ENCODE data around the gene RPS19.
"Not testable (repeated sequence)": the region's sequence is repeated elsewhere in the genome, so short reads cannot be mapped to it uniquely, and the experiment has no call there.

RPS19 gene

DNA sequence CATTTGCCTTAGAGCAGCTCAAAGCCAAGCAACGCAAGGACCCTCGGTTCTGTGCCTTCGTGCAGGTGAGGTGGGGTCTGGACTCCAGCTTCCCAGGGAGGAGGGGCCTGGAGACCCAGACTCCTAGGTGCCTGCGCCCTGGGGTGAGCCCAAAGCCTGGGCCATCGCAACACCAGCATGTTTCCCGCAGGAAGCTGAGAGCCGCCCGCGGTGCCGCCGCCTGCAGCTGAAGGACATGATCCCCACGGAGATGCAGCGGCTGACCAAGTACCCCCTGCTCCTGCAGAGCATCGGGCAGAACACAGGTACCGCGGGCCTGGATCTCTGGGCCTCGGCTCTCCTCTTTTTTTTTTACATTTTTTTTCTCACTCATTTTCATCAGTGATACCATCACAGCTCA is 42.5 kb downstream of the RPS19 start:
- no peak for DNase-seq

DNA sequence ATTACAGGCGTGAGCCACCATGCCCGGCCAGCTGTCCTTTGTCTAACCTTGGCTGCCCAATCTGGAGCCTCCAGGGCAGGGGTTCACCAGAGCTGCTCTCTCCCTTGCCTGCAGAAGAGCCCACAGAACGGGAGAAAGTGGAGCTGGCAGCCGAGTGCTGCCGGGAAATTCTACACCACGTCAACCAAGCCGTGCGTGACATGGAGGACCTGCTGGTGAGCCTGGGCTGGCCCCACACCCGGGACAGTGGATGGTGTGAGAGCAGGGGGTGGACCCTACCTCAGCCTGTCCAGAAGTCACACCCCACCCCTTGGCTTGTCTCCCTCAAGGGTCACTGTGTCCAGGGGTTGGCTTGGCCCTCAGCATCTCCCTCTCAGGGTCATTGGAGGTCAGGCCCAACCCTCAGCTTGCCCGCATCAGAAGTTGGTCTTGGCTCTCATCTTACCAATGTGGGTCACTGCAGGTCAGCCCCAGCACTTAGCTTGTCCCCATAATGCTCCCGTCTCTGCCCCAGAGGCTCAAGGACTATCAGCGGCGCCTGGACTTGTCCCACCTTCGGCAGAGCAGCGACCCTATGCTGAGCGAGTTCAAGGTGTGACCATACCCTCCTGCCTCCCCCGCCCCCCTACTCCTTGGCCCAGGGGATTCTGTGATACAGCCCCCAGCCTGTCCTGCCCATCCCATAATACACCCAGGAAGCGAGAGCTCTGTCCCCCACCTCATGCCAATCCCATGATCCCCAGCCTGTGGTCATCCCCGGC is 43.3 kb downstream of the RPS19 start:
- DNase-seq: no peak

DNA sequence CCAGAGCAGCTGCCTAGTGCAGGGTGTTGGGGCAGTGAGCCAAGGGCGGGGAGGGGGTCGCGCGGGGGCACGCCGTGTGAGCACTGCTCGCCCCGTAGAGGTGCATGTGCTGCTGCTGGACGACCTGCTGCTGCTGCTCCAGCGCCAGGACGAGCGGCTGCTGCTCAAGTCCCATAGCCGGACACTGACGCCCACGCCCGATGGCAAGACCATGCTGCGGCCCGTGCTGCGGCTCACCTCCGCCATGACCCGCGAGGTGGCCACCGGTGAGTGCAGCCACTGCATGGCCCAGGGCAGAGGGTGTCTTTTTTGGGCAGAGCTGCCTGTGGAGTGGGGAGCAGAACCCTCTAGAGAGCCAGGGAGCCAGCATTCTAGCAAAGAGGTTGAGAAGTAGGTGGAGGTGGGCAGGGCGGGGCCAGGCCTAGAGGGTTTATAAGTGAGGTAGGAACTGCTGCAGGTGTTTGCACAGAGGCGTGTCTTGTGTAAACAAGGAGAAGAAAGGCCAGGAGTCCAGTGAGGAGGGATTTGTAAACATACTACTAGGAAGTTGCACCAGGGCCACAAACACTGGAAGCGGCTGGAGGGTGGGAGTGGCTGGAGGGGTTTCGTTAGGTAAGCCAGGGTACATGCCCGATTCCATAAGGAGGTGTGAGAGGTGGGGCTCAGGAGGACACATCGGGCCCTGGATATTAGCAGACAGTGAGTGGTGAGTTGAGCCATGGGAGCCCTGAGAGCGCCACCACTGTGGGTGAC is 44.2 kb downstream of the RPS19 start:
- no peak for DNase-seq

DNA sequence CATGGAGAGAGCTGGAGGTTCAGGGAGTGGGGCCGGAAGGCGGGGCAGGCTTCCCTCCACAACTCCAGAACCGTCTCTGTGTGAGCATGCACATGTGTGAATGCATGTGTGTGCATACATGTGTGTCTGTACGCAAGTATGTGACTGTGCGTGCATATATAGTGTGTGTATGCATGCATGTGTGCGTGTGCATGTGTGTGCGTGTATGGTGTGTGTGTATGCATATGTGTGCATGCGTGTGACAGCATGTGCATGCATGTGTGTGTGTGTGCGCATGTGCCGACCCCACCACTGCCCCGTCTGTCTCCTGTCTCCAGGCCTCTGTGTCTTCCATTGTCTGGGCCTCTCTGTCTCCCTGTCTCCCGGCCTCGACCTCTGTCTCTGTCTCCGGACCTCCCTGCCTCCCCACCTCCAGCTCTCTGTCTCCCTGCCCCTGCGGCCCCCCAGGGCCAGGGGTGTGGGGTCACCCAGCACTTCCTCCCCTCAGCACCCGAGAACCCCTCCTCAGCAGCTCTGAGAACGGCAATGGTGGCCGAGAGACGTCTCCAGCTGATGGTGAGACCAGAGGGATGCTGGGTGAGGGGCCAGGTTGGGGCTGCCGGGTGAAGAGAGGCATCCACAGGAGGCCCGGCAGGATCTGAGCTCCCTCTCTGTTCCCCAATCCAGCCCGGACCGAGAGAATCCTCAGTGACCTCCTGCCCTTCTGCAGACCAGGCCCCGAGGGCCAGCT is 45.4 kb downstream of the RPS19 start:
- no peak for DNase-seq

DNA sequence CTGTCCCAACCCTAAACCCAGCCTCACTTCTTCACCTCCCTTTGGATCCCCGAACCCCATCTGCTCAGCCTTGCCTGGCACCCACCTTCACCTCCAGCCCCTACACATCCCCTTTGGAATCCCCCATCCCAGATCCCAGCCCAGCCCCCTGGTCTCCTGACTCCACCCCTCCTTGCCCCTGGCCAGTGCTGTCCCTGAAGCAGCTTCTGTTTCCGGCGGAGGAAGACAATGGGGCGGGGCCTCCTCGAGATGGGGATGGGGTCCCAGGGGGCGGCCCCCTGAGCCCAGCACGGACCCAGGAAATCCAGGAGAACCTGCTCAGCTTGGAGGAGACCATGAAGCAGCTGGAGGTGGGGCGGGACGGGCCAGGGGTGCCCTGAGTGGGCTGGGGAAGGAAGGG is 46.2 kb downstream of the RPS19 start:
- no peak for DNase-seq

DNA sequence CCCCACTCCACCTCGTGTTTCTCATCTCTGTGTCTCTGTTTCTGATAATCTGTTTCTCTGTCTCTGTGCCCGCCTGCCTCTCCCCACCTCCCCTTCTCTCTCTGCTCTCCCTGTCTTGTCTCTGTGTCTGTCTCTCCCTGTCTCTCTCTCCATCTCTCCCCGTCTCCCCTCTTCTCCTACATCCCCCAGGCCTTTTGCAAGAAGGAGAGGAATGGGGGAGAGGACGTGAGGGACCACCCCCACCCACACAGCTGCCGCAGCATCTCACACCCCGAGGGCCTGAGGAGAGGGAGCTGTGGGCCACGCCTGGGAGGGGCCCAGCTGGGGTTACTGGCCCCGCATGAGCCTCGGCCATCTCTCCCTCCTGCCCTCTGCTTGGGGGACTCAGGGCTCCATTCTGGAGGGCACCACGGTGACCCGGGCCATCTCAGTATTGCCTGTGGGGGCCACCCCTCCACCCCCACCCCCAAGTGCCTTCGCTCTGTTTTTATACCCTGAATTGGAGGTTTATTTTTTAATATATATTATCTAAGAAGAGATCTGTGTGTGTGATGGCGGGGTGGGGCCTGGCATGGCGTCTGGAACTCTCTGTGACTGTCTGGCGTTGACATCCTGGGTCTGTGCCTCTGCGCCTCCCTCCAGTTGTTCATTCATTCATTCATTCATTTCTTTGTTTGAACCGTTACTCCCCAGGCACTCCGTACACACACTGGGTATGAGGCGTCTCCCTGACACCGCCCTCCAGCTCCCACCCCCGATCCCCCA is 47.0 kb downstream of the RPS19 start:
- no peak for DNase-seq

DNA sequence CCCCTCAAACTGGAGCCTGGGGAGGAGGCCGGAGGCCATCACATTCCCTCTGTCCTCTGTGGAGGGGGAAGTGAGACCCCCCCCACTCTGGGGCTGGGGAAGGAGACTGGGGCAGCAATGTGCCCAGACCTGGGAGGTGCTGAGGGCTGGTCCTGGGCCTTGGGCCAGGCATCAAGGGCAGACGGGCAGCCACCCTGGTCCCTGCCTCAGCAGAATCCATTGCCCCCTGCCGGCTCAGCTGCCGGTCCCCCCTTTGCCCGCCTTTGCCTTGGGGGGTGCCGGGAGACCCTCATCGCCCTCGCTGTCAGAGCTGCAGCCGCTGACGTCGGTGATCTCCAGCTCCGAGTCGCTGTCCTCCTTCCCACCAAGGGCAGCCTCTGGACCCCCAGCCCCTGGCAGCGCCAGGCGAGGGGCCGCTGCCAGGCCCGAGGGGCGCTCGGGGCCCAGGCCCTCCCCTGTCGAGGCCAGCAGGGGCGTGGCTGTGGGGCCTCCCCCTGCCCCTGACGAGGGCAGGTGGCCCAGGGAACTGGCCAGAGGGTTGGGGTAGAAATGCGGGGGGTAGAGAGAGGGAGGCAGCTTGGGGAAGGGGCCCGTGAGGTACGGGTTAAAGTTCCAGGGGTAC is 48.0 kb downstream of the RPS19 start:
- DNase-seq: no peak

DNA sequence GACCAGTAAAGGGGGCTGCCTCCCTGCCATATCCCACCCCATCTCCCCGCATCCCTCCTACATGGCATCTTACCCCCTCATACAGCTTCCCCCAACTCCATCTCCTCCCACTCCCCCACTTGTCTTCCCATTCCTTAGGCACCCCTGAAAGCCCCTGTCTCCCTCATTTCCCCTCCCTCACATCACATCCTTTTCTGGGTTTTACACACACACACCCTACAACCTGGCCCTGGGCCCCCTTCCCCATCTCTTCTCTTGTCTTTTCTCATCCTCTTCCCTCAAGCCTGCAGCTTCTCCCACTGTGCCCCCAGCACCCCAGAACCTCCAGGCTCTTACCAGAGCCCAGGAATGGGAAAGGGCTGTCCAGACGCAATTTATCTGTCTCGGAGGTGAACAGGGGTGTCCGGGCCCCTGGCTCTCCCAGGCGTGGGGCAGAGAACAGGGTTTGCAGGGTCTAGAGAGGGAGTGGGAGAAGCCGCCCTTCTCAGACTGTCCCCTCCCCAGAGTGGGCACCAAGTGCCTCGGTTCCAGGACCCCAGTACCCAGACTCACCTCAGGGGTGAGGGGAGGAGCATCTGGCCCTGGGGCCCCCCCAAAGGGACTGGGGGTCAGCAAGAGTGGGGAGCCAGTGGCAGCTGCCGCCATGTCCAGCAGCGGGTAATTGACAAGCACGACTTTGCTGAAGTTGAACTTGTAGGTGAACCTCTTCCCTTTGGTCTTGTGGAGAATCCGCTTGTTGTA is 48.8 kb downstream of the RPS19 start:
- DNase-seq: no peak

DNA sequence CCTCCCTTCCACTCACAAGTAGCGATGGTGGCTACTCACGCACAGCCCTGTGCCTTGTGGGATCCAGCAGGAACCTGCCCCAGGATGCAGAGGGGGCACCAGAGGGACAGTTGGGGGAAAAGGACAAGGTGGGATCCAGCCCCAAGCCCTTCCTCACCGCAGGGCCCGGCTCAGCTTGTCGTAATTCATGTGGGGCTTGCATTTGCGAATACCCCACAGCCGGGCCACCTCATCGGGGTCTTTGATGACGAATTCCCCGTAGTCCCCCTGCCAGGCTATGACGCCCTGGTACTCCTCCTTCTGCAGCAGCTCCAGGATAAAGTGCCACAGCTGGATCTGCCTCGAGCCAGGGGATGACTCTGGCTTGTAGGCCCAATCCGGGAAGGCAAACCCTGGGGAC is 49.7 kb downstream of the RPS19 start:
- DNase-seq: no peak

DNA sequence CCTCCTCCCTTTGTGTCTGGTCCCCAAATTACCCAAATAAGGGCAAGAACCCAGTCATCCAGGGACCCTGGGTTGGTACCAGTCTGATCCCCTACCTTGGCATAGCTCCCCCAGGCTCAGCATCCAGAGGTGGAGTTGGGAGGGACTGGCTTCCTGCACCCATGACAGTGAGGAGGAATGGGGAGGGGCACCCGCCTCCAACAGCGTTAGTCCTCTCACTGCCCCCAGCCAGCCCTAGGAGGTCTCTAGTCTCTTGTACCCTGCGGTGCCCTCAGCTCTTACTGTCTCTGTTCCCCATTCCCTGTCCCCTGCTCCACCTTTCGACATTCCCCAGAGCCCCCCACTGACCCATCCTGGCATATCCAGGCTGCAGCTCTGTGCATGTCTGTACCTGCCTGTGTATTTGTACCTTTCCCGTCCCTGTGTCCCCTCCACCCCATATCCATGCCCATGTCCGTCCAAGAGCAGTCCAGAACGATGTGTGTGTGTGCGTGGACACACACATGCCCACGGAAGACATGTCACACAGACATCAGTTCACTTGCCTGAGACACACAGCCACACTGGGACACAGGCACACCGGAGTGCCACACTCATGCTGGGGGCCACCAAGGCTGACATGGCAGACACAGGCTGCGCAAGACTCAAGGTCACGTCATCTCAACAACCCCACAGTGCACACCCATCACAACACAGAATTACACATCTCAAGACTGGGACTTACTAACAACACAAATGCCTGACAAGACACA is 50.4 kb downstream of the RPS19 start:
- no peak for DNase-seq

DNA sequence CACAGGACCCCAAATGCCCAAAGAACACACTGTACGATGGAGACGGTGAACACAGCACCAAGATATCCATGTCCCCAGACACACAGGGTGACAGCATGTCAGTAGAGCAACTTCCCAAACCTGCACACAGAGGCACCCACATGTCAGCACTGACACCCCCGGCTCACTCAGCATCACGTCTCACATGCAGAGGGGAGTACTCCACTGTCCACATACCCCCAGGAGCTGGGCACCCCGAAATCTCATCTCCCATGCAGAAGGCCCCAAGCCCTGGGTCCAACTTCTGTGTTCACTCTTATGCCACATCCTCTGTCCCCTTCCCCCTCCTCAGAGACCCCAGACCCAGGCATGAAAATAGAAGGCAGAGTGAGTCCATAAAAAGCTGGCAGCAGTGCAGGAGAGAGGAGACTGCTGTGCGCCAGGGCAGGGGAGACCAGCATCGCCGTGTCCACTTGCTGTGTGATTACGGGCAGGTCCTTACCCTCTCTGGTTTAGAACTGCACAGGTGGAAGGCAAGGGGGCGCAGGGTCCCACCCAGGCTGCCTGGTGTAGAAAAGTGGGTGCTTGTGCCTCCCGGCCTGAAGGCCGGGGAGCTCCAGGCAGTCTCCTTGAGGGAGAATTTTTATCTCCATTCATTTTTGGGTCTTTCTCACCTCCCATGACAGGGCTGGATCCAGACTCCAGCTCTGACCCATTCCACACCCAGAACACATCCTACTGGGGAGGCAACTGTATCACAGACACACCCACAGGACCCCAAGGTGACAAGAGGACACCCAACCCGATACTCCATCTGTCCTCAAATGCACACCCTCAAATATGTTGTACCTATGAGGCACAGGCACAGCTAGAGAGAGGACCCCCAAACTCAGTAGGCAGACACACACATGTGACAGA is 51.2 kb downstream of the RPS19 start:
- no peak for DNase-seq

DNA sequence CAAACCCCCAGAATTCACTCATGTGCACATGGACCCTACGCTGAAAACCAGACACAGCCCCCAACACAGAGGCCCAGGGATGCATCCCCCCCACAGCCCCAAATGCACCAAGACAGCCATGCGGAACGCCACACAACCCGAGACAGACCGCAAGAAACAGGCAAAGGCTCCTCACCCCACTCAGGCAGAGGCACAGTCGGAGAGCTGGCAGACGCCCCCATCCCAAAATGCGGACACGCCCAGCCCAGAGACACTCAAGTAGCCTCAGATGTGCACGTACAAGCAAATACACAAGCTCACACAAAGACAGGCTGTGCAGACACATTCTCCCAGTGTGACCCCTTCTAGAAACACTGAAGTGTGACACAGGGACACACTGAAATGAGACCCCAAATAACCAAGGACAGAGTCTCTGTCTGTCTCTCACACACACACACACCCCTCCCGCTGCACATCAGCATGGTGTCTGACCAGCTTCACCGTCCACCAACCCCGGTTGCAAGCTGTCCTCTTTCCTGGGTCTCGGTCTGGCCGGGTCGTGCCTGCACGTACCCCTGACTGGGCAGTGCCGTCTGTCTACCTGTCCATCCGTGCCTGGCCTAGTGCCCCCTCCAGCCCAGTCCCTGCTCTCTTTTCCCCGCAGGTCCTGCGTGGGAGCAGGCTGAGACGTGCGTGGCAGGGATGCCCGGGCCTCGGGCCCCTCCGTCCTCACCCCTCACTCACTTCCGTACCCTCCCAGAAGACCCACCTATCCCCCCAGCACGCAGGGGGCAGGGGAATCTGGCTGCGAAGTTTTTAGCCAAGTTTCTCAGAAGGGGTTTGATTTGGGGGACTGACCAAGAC is 52.1 kb downstream of the RPS19 start:
- no peak for DNase-seq

DNA sequence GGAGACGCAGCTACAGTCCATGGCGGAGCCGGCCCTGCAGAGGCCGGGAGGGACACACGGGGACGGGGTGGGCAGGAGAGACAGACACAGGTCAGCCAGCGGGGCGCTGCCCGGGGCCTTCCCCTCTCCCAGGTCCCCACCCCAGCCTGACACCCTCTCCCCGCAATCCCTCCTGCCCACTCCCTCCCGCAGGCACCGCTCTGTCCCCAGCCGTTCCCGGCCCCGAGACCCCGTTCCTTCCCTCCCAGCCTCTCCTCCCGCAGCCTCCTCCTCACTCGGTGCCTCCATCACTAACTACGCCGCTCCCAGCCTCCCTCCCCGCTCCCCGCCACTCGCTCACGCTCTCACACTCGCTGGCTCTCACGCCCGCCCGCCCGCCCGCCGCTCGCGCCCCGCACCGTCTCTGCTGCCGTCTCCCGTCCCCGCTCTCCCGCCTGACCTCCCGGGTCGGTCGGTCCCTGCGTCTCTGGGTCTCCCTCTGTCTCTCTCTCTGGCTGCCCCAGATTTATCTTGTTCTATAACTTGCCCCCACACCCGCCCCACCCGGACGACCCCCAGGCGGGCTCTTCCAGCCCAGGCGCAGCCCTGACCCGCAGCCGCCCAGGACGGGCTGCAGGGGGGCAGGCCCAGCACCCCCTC is 53.0 kb downstream of the RPS19 start:
- DNase-seq: no peak

DNA sequence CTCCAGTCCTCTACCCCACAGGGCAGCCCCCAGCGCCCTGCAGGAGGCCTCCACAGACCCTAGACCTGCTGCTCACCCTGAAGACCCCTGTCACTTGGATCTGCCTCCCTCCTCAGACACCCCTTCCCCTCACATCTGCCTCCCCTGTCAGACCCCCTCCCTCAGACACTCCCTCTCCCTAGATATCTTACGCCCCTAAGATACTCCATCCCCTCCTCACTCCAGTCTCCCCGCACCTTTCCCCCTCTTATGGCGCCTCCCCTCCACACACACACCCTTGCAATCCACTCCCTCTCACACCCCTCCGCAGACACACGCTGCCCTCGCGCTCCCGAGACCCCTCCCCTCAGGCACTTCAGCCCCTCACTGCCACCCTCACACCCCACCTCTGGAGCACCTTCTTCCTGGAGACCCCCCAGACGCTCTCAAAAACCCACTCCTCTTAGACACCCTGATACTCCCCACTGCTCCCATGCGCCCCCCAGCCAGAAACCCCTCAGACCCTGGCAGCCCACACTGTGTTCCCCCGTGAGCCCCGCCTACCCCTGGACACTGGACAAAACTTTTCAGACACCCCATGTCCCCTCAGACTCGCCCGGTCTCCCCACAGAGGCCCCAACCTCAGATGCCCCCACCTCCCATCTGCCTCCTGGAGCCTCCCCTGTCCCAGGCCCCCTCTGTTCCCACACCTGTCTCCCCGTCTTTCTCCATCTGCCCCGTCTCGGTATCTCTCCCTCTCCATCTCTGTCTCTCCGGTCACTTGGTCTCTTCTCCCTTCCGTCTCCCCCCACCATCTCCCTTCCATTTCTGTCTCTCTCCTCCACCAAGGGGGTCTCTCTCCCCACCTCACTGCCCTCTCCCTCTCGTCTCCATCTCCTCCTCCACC is 53.7 kb downstream of the RPS19 start:
- no peak for DNase-seq

DNA sequence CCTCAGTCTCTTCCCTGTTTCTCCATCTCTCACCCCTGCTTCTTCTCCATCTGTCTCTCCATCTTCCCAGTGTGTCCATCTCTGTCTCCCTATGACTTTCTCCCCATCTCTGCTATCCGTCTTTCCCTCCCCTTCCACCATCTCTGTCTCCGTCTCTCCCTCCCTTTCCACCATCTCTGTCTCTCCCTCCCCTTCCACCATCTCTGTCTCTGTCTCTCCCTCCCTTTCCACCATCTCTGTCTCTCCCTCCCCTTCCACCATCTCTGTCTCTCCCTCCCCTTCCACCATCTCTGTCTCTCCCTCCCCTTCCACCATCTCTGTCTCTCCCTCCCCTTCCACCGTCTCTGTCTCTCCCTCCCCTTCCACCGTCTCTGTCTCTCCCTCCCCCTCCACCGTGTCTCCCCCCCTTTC is 54.4 kb downstream of the RPS19 start:
- DNase-seq: not testable (repeated sequence)

DNA sequence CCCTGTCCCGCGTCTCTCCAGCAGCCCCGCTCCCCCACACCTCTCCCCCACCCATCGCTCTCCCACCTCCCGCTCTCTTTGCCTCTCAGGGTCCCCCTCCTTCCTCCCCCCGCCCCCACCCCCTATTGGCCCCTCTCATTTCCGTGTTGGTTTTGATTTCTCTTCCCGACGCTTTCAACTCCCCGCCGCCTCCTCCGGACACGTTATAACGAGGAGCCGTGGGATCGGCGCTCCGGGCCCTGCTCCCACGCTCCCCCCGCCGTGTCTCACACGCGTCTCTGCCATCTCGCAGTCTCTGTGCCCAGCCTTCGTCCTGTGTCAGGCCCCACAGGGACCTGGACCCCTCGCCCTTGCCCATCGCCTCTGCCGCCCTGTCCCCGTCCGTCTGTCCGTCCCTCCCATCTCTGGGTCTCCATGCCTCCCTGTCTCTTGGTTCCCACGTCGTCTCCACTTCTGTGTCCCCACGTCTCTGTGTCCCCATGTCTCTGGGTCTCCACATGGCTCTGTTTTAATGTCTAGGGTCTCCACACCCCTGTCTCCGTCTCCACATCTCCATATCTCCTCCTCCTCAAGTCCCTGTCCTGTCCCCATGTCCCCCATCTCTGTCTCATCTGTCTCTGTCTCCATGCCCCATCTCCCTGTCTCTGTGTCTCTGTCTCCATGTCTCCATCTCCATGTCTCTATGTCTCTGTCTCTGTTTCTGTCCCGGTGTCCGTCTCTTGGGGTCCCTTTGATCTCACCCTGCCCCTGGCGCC is 55.1 kb downstream of the RPS19 start:
- no peak for DNase-seq
